HepG2 (cell line): Measurements from ENCODE around the gene YKT6. TPM values are rescaled to one million over a fixed set of nuclear protein-coding genes. Genes with fewer than 3 reads are reported as not detected.
A peak's percentile ranks its signal among the peaks of the same experiment; 100 is the strongest.

ENCODE experiments used
- DNMT1 ChIP-seq: sonication (generic); formaldehyde crosslinking; IDR thresholded peaks from 2 replicates; pipeline ENCODE4 v1.5.1; 2020; ENCODE audit warnings: mild to moderate bottlenecking, missing genetic modification reagents
- FOXA1 ChIP-seq, 2 experiments: fragments of 450-650 bp in 1 of 2; sonication (generic) in 1 of 2; formaldehyde crosslinking in 1 of 2; IDR thresholded peaks; 2 replicates each; pipeline versions ENCODE4 v1.4.0 to v1.6.1; 2016 to 2020; ENCODE audit warnings: missing genetic modification reagents in 1 of 2
- GMEB1 ChIP-seq: sonication (generic); formaldehyde crosslinking; IDR thresholded peaks from 2 replicates; pipeline ENCODE4 v1.5.1; 2020; ENCODE audit warnings: missing genetic modification reagents, mild to moderate bottlenecking, borderline replicate concordance
- MTA1 ChIP-seq: sonication (generic); formaldehyde crosslinking; IDR thresholded peaks from 2 replicates; pipeline ENCODE4 v1.4.0; 2020; ENCODE audit warnings: missing genetic modification reagents, mild to moderate bottlenecking, borderline replicate concordance
- NCOA2 ChIP-seq: sonication (generic); formaldehyde crosslinking; IDR thresholded peaks from 2 replicates; pipeline ENCODE4 v1.8.0; 2022; ENCODE audit warnings: inconsistent platforms
- NFAT5 ChIP-seq: sonication (generic); formaldehyde crosslinking; IDR thresholded peaks from 2 replicates; pipeline ENCODE4 v1.4.0; 2020; ENCODE audit warnings: missing genetic modification reagents
- PPARG ChIP-seq: conservative IDR thresholded peaks from 2 replicates; pipeline ENCODE4 v1.6.1; 2016; ENCODE audit warnings: missing biosample characterization, missing genetic modification reagents
- RARA ChIP-seq: IDR thresholded peaks from 2 replicates; pipeline ENCODE4 v1.6.1; 2016; ENCODE audit warnings: missing genetic modification reagents, missing compliant biosample characterization
- RXRB ChIP-seq: IDR thresholded peaks from 2 replicates; pipeline ENCODE4 v1.6.1; 2016; ENCODE audit warnings: borderline replicate concordance, missing genetic modification reagents, missing compliant biosample characterization
- SP5 ChIP-seq: IDR thresholded peaks from 2 replicates; pipeline ENCODE4 v1.6.1; 2016; ENCODE audit warnings: low read depth, borderline replicate concordance
- TARDBP ChIP-seq: sonication (generic); formaldehyde crosslinking; IDR thresholded peaks from 2 replicates; pipeline ENCODE4 v1.8.0; 2022; ENCODE audit warnings: mild to moderate bottlenecking, missing genetic modification reagents
- TEF ChIP-seq: sonication (generic); formaldehyde crosslinking; IDR thresholded peaks from 2 replicates; pipeline ENCODE4 v1.5.0; 2020; ENCODE audit warnings: missing genetic modification reagents
- TERF1 ChIP-seq: sonication (generic); formaldehyde crosslinking; IDR thresholded peaks from 2 replicates; pipeline ENCODE4 v1.8.0; 2022; ENCODE audit warnings: mild to moderate bottlenecking, missing genetic modification reagents, moderate library complexity
- THAP11 ChIP-seq: IDR thresholded peaks from 2 replicates; pipeline ENCODE4 v1.6.1; 2016; ENCODE audit warnings: missing biosample characterization, missing genetic modification reagents
- ZBTB44 ChIP-seq: sonication (generic); formaldehyde crosslinking; IDR thresholded peaks from 2 replicates; pipeline ENCODE4 v1.4.0; 2020; ENCODE audit warnings: missing genetic modification reagents
- ZFP36 ChIP-seq: fragments of 150-350 bp; IDR thresholded peaks from 2 replicates; pipeline ENCODE4 v1.6.1; 2018; ENCODE audit warnings: borderline replicate concordance, low read length, low read depth; ENCODE audit not compliant: partially characterized antibody
- ZNF17 ChIP-seq: sonication (generic); formaldehyde crosslinking; IDR thresholded peaks from 2 replicates; pipeline ENCODE4 v1.5.0; 2020; ENCODE audit warnings: mild to moderate bottlenecking, missing genetic modification reagents
- ZNF776 ChIP-seq: sonication (generic); formaldehyde crosslinking; IDR thresholded peaks from 2 replicates; pipeline ENCODE4 v1.4.0; 2020; ENCODE audit warnings: mild to moderate bottlenecking, missing genetic modification reagents
- polyA plus RNA-seq, 8 experiments: library from polyadenylated mRNA; depleted of rRNA in 3 of 8; stranded (reverse) in 7 of 8; unstranded in 1 of 8; fragments of >200 nt; fragmentation: Illumina TruSeq in 4 of 8; extraction: Trizol in 4 of 8; gene quantifications; 2 replicates each; pipeline versions ENCODE4 v1.2.1 to v1.2.3, GENCODE V29; 2011 to 2016; ENCODE audit warnings: low read depth in 4 of 8, missing spikeins in 1 of 8, mixed read lengths in 1 of 8; ENCODE audit not compliant: insufficient read depth in 1 of 8
- total RNA-seq, 5 experiments: library from RNA; depleted of rRNA; stranded (reverse); fragments of >200 nt; fragmentation: Illumina TruSeq; extraction: Trizol; gene quantifications; 2 replicates each; pipeline ENCODE4 v1.2.3, GENCODE V29; 2016; ENCODE audit warnings: low read depth in 1 of 5

YKT6 gene
- total and polyA plus RNA-seq, 2 of the 13 experiments (the other 11 are each of a cell fraction or from before 2014, with no cell fraction given), result 52.2 to 60.3 TPM

GRCh38 chr7:44221231-44221791 lies 20.5 kb downstream of the YKT6 start (continued):
- TF ChIP-seq NFAT5 (CRISPR knock-in tag) (peak; percentile 92), ZFP36 (no peak), RARA (peak; percentile 38), NCOA2 (CRISPR knock-in tag) (peak; percentile 38; the same call in 1 of the 2 replicates), TERF1 (CRISPR knock-in tag) (no peak), GMEB1 (peak; percentile 31; the same call in 1 of the 2 replicates), ZNF776 (CRISPR knock-in tag) (peak; percentile 38; the same call in 1 of the 2 replicates), TARDBP (CRISPR knock-in tag) (no peak), ZNF17 (CRISPR knock-in tag) (no peak), FOXA1 (IDR thresholded peaks at IDR 0.05) (no peak), FOXA1 (CRISPR knock-in tag; IDR thresholded peaks at IDR 0.05) (no peak), THAP11 (CRISPR knock-in tag) (peak; percentile 45; the same call in 1 of the 2 replicates), PPARG (CRISPR knock-in tag) (no peak), TEF (CRISPR knock-in tag) (no peak), ZBTB44 (CRISPR knock-in tag) (no peak), MTA1 (CRISPR knock-in tag) (no peak), SP5 (CRISPR knock-in tag) (no peak), RXRB (CRISPR knock-in tag) (peak; percentile 41; the same call in 1 of the 2 replicates), DNMT1 (no peak)
